Fibroblast of skin of right quadriceps (primary cell): Measurements from ENCODE around the gene LDB3.

Experiments
- DNase-seq: peaks from one replicate; pipeline ENCODE4 v3.0.0-alpha.2; 2013

Gene LDB3

DNA sequence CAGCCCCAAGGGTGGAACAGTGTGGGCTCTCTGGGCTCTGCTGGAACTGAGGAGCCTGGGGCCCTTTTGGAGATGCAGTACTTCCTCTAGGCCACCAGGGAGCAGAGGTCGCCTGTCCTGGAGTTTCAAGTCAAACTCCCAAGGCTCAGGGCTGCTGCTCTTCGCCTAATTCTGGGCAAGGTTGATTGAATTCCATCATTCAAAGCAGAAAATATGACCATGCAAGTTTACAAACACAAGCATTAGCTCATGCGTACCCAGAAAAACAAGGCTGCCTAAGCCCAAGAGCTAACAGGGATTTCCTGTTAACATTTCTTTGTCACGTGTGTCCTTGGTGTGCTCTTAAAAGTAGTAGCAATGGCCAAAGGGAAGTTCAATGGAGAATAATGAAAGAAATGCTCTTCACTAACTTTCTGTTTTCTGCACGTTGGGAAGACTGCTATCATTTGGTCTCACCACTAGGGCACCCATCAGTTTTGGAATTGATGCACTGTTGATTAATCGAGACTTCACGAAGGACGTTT is 20.1 kb downstream of the LDB3 start:
- peak; percentile 64 for DNase-seq

DNA sequence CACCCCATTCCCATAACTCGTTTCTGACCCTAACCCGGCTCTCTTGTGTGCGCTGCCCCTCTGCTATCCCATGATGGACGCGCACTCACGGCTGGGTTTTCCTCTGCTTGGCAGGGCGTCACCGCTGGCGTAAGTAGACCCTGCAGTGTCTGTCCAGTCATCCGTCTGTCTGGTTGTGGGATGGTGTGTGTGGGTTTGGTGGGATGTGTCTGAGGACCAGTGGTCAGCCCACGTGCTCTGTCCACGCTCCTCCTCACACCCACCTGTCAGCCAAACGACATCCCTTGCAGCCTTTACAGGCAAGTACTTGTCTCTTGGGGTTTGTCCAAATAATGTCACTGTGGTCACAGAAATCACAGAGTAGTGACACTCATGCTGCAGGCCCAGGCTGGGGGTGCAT is 20.8 kb downstream of the LDB3 start:
- DNase-seq = no peak

DNA sequence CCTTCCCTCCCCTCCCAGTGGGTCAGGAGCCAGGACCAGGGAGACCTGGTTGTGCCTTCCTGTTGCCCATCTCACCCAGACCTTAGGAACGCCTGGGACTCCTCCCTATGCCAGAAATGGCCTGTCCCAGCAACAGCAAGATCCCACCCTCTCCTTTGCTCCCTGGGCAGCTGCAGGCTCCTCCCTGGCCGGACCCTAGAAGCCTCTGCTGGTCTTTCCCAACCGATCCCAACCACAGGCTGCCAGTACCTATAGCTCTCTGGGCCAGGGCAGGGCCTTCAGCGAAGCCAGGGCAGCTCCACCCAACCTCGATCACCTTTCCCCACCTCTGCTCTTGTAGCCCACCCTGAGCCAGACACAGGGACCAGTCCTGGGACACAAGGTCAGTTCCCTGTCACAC is 21.9 kb downstream of the LDB3 start:
- no peak for DNase-seq

DNA sequence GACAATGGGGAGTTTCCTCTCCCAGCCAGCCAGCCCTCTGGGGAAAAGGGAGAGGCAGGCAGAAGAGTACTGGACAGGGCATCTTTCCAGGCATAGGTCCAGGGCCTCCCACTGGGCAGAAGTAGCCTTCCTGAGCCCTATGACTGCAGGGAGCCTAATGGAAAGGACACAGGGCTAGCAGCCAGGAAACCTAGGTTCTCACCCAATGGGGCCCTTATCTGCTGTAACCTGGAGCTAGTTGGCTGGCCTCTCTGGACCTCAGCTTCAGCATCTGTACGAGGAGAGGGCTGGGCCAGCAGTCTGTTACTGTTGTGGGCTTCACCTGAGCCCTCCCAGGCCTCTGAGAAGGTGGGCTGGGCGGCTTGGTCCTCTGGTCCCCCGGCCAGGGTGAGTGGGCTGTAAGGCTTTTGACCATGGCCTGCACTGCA is 22.4 kb downstream of the LDB3 start:
- DNase-seq = no peak

DNA sequence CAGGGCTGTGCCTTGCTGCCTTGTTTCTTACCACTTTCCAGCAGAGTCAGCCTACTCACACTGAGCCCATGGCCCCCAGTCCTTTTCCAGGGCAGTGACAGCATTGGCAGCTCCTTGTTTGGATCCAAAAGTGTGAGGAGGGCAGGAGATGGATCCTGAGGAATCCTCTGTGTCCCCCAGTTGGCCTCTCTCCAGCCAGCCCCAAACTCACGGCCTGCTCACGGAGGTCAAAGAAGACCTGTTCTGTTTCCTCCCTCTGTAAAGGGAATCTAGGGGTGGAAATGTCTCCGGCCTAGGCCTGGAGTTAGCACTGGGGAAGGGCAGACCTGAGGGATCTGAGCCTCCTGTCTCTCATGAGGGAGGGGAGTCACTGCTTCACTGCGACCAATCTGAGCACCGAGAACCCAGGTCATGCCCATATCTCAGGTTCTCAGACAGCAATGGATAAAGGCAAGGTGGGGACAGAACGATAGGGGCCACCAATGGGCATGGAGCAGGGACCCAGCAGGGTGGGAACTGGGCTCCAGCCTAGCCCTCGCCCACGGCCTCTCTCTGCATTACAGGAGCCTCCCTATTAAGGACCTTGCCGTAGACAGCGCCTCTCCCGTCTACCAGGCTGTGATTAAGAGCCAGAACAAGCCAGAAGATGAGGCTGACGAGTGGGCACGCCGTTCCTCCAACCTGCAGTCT is 23.2 kb downstream of the LDB3 start:
- no peak for DNase-seq

DNA sequence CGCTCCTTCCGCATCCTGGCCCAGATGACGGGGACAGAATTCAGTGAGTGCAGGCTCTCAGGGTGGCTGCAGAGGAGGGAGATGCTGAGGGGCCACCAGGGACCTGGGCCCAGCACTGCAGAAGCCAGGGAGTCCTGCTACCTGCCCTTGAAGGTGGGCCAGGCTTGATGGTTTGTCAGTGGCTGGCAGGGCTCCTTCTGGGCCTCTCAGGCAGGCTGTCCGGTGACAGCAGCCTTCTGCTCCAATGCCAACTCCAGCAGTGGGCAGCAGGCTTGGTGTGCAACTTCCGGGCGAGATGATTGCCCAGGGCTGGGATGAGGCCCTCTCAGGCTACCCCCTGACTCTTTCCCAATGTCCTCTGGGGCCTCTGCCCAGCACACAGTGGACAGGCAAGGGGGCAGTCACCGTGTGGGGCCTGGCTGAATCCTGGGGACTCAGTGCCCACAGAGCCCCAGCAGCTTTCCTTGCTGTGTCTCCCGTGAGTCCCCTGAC is 23.8 kb downstream of the LDB3 start:
- no peak for DNase-seq

DNA sequence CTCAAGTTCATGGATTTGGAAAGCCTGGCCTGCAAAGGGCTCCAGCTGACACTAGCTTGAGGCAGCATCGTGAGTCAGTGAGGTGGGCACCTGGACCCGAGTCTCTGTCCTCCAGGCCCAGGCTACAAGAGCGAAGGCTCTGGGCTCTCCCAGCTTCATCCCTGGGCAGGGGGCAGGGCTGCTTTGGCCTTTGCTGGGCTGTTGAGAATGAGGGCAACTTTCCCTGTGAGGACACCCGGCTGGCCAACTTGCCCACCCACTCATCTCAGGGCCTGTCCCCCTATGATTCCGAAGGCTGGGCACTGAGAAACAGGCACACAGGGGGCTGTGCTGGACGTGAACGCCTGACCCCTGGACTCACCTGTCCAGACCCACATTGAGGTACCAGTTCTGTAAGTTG is 24.4 kb downstream of the LDB3 start:
- no peak for DNase-seq

DNA sequence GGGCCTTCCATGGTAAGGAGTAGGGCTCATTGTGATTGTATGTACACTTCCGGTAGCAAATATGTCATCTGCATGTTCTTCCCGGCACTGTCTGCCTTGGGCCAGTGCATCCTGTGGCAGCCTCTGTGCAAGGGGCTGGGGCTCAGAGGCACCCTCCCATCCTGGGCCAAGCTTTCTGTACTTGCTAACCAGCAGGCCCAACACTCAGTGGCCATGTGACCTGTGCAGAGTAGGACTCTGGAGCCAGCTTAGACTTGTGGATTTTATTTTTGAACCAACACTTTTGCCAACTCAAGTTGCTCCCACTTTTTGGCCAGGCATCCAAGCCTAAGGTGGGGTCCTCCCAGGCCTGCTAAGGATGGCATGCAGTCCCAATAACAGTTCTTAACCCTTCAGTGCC is 25.0 kb downstream of the LDB3 start:
- no peak for DNase-seq

DNA sequence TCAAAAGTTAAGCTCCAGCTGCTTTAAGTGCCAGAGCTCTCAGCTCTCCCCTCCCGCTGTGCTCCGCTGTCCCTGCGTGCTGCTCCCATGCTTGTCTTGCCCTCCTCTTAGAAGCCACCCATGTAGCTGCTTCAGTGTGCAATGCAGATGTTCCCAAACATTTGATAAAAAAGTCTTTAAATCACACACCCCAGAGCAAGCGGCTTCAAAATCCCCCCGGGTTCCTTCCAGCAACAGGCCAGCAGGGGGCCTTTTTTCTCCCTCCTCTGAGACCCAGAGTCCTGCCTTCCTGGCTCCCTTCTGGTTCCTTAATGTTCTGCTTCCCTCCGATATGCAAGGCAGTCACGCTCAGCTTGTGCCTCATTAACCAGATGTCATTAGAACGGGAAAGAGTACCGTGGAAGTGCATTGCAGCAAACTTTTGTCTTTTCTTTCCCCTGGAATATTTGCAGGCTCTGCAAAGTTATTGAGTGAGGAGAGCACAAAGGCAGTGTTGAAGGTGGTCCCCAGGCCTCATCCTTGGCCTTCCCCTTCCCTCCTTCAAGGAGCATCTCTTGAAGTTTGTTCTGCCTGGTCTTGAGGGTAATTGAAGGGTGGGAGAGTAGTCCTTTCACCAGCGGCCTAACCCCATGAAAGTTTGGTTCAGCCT is 25.5 kb downstream of the LDB3 start:
- DNase-seq = peak; percentile 53

DNA sequence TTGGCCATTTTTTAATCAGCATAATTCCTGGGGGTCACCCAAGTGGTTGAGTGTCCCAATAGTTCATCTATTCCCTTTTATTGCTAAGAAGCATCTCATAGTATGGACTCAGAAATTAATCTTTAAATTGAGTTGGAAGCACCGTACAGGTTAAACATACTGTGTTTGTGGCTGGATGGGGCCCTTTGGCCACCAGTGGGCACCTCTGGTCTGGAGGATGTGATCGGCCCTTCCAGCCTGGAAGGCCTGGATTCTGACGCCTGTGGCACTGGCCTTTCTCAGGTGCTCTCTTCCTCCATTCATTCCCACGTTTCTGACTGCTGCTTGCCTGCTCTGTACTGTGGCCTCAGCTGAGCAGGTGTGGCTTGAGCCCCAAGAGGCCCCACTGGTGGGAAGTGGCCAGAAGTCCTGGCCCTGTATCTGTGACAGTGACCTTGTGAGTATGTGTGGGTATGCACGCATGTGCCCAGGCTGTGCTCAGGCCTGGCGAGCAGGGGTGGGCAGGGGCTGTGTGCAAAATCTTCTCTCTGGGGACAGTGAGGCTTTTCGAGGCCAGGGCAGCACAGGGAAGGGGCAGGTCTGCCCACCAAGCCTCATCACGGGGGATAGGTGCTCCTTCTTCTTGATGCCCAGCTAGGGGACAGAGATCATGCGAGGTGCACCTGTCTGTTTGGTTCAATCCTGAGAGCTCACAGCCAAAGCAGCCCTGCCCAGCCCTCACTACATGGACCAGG is 30.1 kb downstream of the LDB3 start:
- no peak for DNase-seq

DNA sequence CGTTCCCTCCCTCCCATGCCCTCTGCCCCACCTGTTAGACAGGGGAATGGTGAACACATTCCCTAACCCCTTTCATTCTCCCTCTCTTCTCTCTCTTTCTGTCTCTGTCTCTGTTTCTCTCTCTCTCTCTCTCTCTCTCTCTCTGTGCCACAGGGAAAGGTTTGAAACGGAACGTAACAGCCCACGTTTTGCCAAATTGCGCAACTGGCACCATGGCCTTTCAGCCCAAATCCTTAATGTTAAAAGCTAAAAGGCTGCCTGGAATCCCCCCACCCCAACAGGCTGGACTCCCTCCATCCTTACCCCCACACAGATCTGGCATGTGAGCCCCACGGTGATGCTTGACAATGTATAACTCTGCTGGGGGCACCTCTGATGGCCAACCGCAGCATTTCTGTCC is 30.8 kb downstream of the LDB3 start:
- no peak for DNase-seq

DNA sequence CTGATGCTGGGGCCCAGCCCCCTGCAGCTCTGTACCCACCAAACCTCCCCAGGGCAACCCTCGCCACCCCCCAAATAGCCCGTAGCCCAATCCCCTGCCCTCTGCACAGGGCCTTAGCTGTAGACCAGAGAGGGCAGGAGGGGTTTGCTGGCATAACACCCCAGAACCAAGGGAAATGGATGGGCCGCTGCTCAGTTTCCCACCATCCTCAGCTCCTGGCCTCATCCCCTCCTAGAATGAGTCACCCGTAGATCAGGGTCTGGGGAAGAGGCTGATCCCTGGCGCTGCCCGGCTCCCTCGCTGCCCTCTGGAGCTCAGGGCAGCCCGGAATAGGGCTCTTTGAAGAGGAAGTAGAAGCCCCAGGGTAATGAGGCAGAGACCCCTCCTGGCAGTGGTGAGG is 31.2 kb downstream of the LDB3 start:
- no peak for DNase-seq

DNA sequence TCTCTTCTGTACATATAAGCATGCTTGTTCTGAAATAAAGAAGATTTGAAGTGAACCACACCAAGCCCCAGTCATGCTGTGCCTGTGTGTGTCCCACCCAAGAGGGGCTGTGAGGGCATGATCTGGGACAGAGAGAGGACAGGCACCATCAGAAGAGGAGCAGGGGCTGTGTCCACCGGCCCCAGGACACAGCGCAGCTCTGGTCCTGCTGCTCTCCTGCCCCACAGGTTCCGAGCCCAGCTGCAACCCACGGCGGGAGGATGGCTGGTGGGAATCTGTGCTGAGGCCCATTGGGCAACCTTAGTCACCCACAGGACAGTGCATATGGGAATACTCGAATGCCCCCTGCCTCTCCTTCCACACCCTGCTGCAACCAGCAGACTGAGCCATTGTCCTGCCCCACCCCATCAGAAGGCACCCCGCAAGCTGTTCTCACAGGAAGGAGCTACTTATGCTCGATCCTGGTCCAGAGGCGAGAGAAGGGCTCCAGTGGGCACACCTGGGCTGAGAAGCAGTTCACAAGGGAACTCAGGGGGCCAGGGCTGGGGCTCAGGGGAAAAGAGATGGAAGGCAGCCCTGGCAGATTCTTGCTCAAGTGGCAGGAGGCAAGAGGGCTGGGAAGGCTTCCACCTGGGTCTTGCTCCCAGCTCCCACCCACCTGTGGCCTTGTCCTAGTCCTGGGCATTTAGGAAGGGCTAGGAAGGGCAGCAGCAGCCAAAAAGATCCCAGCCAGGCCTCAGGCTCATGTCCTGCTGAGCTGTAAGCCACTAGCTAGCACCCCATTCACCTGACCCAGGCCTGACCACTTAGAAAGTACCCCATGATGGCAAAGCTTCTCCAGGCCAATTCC is 31.9 kb downstream of the LDB3 start:
- no peak for DNase-seq

DNA sequence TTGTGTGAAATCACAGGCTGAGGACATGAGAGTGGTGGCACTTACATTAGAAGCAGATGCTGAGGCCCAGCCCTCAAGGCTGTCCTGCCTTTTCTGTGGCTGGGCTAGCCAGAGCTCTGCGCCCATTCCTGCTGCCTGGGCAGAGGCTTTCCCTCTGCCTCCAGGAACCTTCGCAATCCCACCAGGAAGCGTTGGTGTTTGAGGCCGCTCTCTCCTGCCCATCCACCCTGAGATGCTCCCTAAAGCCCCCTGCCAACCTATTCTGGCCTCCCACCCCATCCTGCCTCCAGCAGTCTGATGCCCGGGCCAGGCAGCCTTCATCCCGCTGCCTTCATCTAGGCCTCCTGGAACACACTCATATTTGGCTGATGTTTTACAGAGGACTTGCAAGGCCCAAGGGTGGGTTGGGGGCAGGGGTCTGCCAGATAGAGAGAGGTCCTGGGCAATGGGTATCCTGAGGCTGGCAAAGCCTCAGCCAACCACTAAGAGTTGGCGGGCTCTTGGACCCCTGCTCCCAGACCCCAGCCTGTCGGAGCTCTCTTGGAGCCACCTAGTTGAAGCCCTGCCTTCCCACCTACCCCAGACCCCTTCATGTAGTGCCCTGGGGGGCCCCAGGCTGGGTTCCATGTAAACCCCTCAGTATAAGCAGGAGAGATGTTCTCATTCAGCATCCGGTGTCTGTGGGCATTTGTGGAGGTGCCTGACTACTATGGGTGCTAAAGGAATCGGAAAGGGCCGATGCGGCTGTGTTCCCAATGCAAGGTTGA is 32.7 kb downstream of the LDB3 start:
- no peak for DNase-seq

DNA sequence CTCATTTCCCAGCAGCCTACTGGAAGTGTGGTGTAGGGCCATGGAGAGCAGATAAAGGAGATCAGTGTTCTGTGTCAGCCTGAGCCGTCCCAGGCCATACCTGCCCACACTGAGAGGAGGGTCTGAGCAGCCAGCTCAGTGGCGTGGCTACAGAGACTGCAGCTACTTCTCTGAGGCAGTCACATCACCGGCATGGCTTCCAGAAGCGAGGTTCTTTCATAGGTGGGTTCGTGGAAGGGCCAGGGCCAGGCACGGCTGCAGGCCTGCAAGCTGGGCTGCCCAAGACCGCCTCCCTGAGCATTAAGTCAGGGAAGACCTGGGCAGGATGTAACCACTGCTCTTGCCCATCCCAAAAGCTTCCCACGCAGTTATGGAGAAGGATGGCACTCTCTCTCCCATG is 34.9 kb downstream of the LDB3 start:
- DNase-seq = no peak

DNA sequence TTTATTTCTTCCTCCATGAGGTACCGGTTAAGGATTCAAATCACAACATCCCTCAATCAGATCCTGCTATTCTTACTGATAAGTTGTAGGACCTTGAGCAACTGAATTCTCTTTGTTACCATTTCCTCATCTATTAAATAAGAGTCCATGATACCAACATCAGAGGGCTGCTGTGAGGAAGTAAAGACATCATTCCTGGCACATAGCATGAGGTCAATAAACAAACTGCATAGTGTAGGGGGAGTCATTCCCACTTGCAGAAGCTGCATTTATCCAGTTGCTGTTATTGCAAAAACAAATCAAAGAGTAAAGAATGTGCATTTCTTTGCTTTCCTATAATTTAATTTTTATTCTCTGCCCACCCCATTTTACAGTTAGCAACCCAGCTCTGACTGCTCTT is 36.8 kb downstream of the LDB3 start:
- no peak for DNase-seq

DNA sequence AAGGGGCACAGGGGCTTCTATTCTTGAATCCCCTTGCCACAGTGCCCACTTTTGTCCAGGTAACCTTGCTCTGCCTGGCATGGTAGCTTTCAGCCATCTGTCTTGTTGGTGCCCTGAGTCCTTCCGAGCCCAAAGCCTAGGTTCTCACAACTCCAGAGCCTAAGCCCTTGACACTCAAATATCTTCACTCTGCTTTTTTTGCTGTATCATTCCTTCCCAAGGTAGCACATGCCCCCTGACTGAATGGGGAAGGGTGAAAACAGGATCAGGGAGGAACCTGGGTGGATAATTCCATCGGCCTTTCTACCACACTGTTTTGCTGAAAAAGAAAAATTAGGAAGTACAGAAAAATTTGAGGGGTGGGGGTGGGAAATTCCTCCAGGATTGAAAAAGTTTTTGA is 37.6 kb downstream of the LDB3 start:
- DNase-seq = no peak

DNA sequence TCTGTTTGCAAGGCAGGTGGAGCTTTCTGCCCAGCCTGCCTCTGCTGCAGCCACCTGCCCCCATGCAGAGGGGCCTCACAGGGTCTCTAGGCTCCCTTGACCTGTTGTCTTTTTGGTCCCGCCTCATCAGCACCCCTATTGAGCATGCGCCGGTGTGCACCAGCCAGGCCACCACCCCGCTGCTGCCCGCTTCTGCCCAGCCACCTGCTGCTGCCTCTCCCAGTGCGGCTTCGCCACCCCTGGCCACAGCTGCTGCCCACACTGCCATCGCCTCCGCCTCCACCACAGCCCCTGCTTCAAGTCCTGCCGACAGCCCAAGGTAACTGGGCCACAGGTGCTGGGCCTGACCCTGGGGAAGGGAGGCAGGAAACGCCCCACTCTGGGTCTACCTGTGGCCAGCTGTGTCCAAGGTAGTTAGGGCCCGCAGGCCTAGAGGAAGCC is 38.1 kb downstream of the LDB3 start:
- DNase-seq = no peak

DNA sequence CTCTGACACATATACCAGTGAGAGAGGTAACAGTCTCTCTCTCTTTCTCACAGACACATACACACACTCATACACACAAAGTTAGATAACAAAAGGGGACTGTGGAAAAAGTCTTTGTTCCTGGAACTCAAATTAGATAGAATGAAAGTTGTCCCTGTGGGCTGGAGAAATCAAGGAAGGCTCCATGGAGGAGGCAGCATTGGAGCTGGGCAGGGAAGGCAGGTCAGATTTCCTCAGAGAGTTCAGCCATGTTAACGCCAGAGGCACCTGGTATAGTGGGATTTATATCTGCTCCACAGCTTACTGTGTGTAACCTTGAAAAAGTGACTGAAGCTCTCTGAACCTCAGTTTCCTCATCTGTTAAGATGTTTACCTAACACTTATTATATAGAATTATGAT is 38.7 kb downstream of the LDB3 start:
- DNase-seq = no peak

DNA sequence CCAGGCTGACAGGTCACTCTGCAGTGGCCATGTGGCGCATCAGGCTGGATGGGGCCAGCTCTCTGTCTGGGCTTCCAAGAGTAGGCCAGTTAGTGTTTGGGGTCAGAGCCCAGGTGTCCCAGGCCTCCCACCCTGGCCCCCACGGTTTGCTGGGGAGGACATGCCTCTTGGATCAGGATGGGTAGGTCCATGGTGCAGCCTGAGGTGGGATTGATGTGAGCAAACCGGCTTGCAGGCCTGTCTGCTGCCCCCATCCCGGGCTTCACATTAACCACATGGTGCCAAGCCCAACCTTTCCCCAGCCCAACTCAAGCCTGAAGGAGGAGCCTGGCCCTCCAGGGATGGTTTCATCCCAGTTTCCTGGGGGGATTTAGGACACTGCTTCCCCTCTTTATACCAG is 39.2 kb downstream of the LDB3 start:
- no peak for DNase-seq

DNA sequence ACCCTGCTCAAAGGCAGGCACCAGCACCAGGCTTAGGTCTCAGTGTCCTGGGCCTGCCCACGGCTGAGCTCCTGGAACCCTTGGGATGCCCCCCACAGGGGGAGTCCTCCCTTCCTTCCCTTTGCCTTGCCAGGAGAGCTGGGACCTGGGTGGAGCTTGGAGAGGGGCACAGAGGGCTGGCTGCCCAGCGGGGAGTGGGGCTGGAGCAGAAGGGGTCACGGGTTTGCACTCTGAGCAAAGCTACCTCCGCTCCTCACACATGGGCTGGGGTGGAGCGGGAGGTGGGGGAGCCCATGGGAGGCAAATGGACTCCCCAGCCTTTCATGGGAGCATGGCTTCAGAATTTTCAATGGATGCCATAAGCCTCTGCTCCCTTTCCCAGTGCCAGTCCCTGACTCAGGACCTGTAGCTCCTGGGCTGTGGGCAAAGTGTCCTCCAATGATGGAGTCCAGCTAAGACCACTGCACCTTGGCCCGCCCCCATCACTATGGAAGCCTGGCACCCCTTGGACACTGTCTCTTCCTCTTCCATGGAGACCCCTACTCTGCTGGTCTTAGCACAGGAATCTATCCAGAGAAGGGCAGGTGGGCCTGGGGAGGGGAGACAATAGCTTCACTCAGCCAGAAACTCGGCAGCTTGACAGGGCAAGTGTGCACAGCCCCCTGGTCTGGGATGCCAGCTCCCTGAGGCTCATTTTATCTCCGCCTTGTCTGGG is 39.9 kb downstream of the LDB3 start:
- DNase-seq = no peak
